ENCODE data around the gene ARHGAP28.

- no peak for TF ChIP-seq EP300 (IDR thresholded peaks at IDR 0.05; ENCODE audit: borderline replicate concordance)
- TF ChIP-seq TAF1 (IDR thresholded peaks at IDR 0.05; ENCODE audit: low read depth), result no peak
- TF ChIP-seq RAD21 (IDR thresholded peaks at IDR 0.05; ENCODE audit: low read depth), result no peak
- peak; percentile 54; the same call in 1 of the 2 replicates for TF ChIP-seq MAX (IDR thresholded peaks at IDR 0.05)
- no peak for TF ChIP-seq YY1 (IDR thresholded peaks at IDR 0.05; ENCODE audit: low read depth)
- no peak for TF ChIP-seq CEBPB (IDR thresholded peaks at IDR 0.05)
- no peak for TF ChIP-seq FOXM1 (IDR thresholded peaks at IDR 0.05; ENCODE audit: borderline replicate concordance, low read depth)
- TF ChIP-seq REST (IDR thresholded peaks at IDR 0.05; ENCODE audit: low read depth), result no peak
- TF ChIP-seq TEAD4 (IDR thresholded peaks at IDR 0.05), result no peak
- no peak for TF ChIP-seq ZBTB7A (IDR thresholded peaks at IDR 0.05; ENCODE audit: low read depth)
Measured at GRCh38 chr18:6729247-6730091, at the start of gene ARHGAP28.
